ENCODE results near the gene C1orf35.

- TF ChIP-seq ESRRG (CRISPR knock-in tag; IDR thresholded peaks at IDR 0.05) (no peak), TCF4 (CRISPR knock-in tag; IDR thresholded peaks at IDR 0.05; ENCODE audit: borderline replicate concordance) (no peak), OSR1 (CRISPR knock-in tag; IDR thresholded peaks at IDR 0.05) (no peak)
Measured at GRCh38 chr1:228081578-228082213, 21.4 kb downstream of the C1orf35 start.
